NCI-H187 (cell line): ENCODE measurements around the gene LPIN3.

Source experiments
- DNase-seq, 2 experiments: peaks; one replicate each; lab custom pipeline; 2025; lab: John Stamatoyannopoulos, UW

The LPIN3 gene

GRCh38 chr20:41327178-41327577 lies 13.4 kb upstream of the LPIN3 start:
- no peak for DNase-seq

GRCh38 chr20:41329435-41330342 lies 10.9 kb upstream of the LPIN3 start:
- no peak for DNase-seq

DNA sequence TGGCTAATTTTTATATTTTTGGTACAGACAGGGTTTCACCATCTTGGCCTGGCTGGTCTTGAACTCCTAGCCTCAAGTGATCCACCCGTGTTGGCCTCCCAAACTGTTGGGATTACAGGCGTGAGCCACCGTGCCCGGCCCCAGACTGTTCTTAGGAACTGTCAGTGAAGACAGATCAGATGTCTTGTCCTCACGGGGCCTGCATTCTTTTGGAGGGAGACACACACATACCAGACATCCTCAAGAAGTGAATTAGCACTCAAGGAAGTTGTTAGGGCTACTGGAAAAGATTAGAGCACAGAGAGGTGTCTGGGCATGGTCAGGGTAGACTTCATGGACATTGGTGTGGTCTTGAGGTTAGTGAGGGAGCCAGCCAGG lies 10.3 kb upstream of the LPIN3 start:
- no peak for DNase-seq

GRCh38 chr20:41330941-41331340 lies 9.7 kb upstream of the LPIN3 start:
- no peak for DNase-seq

DNA sequence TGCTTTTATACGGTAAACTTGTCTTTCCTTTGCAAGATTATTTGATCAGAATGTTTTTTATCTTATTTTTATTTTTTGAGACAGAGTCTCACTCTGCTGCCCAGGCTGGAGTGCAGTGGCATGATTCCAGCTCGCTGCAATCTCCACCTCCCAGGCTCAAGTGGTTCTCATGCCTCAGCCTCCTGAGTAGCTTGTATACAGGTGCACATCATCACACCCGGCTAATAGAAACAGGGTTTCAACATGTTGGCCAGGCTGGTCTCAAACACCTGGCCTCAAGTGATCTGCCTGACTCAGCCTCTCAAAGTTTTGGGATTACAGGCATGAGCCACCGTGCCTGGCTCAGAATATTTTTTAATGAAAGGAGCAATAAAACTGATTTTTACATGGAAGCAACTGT lies 8.9 kb upstream of the LPIN3 start:
- no peak for DNase-seq

DNA sequence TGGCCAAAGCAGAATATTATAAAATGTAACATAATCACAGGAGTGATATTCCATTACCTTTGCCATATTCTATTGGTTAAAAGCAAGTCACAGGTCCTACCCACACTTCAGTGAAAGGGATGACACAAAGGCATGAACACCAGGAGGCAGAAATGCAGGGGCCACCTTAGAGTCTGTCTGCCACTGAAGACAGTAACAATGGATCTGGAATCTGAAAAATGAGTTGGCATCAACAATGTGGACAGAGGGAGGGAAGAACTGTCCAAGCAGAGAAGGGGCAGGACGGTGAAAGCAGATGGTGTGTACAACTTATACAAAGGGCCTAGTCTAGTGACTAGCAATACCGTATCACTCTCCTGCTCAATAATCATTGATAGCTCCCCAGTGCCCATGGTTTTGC lies 6.6 kb upstream of the LPIN3 start:
- no peak for DNase-seq

- DNase-seq, result no peak
These were observed 5.9 kb upstream of the LPIN3 start for GRCh38 chr20:41334443-41335421.

DNA sequence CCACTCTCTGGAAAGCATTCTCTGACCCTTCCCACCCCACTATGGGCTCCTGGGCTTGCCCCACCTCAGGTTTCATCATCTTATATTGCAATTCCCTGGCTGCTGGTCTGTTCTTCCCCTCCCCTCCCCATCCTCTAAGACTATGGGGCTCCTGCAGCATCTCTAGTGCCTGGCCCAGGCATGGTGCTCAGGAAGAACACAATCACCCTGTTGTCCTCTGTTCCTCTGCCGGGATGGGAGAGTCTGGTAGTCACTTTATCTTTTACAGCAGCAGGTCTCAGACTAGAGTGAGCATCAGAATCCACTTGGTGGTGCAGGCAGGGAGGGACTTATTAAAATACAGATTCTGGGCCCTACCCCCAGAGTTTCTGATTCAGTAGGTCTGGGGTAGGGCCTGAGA lies 5.0 kb upstream of the LPIN3 start:
- DNase-seq, result no peak

DNA sequence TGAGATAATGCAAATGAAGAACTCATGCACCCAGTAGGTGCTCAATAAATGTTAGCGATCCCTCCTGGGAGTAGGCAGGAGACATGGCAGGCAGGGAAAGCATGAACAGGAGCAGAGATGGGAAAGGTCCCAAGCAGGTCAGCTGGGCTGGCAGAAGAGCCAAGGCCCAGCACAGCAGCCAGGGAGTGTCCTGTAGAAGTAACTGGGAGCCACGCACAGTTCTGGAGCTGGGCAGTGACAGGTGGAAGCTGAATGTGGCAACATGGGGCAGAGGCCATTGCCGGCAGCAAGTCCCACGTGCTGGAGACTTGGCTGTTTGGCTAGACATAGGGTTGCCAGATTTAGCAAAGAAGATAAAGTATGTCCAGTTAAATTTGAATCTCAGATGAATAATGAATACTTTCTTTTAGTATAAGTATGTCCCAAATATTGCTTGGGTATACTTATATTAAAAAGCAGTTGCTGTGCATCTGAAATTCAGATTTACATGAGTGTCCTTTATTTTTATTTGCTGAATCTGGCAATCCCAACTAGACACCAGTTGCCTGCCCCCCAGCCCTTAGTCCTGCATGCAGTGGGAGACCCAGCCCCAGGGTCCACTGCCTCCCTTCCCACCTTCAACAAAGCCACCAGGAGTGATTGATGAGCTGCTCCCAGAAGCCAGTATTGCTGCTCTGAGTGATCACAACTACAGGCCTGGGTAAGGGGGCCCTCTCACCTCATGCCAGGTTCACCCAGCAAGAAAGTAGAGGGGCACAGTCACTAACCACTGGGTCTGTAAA lies 3.7 kb upstream of the LPIN3 start:
- DNase-seq, result no peak

DNA sequence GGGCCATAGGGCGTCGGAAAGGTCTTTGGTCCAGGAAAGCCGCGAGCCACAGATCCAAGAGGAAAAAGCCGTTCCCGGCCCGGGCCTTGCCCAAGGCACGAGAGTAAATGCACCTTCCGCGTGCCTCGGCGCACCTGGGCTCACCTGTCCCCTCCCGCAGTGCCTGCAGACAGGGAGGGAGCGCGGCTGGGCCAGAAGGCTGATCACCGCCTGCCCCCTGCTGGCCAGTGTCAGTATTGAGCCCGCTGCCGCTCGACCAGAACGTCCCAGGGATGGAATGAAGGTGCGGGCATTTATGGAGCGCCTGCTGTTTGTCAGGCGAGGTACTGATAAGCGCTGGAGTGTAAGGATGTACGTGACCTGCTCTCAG lies 679 bp upstream of the LPIN3 start:
- peak; percentile 69 to 72 for DNase-seq

DNA sequence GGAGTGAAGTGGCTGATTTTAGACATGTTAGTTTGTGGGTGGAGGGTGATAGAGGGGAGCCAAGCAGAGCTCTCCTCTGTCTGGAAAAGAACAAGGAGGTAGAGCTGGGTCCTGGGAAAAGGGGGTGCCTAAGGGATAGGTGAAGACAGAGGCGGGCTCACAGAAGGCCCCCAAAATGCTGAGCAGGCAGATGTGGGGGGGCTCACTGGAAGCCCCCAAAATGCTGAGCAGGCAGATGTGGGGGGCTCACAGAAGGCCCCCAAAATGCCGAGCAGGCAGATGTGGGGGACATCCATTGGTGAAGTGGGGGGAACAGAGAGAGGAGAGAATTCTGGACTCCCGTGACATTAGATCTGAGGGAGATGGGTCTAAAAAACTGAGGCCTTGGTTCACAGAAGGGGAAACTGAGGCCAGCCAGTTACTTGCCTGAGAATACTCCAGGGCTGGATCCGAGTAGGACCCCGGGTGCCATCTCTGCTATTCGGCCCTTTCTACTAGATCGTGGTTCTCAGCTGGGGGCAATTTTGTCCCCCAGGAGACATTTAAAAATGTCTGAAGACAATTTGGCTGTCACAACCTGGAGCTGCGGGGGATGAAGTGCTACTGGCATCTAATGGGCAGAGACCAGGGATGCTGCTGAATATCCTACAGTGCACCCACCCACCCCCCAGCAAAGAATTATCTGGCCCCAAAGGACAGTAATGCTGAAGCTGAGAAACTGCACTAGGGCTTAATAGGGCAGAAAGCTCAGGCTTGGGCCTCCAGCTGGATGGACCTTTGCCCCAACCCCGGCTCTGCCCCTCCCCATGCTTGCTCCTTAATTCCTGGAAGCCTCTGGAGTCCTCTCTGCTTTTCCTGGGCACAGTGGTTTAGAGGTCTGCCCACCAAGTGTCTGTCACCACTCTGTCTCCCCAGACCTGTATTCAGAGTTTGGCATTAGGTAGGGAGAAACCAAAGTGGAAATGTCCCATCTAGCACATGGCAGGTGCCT lies 2.1 kb downstream of the LPIN3 start:
- no peak for DNase-seq

- DNase-seq, result no peak
These were observed 3.9 kb downstream of the LPIN3 start for GRCh38 chr20:41344477-41344876.

DNA sequence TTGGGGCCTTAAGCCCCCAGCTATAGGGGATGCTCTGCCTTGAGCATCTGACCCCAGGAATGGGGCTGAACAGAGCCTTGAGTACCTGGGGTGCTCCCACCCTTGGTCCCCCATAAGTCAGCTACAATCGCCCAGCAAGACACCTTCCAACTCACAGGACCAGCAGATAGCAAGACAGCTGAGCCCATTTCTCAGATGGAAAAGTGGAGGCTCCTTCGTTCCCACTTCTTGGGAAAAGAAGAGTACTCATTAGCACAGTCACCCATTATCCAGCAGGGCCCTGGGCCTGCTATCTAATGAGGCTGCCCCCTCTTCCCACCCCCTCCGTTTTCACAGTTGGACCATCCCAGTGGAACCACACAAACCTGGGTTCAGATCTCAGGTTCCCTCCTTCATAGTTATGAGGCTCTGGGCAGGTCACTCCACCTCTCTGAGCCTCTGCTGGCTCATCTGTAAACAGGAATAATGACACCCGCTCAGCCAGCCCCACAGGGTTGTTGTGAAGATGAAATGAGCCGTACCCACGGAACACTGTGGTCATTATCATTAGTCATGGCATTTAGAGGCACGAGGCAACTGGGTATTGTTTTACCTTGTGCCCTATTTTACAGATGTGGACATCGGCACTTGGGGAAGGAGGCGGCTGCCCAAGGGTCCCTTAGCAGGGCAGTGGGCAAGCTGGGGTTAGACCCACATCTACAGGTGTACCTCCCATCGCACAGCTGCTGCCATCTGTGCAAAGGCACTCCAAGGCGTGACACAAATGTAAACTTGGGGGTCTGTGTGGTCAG lies 4.5 kb downstream of the LPIN3 start:
- DNase-seq, result no peak

- no peak for DNase-seq
These were observed 5.1 kb downstream of the LPIN3 start for GRCh38 chr20:41345729-41346067.

GRCh38 chr20:41347523-41348429 lies 7.2 kb downstream of the LPIN3 start:
- no peak for DNase-seq

GRCh38 chr20:41348430-41349172 lies 8.0 kb downstream of the LPIN3 start:
- DNase-seq, result no peak

GRCh38 chr20:41349266-41349665 lies 8.6 kb downstream of the LPIN3 start:
- DNase-seq, result no peak

GRCh38 chr20:41349943-41350342 lies 9.3 kb downstream of the LPIN3 start:
- DNase-seq, result no peak
